ENCODE measurements around the gene MAGI1. TPM values are rescaled to one million over a fixed set of nuclear protein-coding genes. Genes with fewer than 3 reads are reported as not detected.

The MAGI1 gene
- total RNA-seq, 2 donors from 2014 or later = 37.5 to 51.6 TPM

DNA sequence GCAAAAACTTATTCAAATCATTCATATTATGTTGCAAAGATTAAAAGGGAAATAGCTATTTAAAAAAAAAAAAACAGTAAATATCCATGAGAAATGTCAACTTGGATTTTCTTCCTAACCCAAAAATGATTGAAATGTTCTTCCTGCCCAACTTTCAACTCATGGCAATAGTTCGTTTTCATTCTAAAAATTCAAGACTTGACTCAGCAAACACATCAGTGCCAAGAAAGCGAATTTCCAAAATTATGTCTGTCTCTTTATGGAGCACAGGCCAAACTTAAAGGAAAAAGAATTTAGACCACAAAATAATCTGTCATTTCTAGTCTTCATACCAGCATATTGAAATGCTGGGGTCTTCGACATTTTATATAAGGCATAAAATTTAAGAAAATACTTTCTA is 63.7 kb downstream of the MAGI1 start:
- intact Hi-C loops (cut with DNase I) = no loop called here
- H3K36me3 ChIP-seq = no peaks in the 10 kb centered on the region
- DNase-seq (ENCODE audit: low spot score) = no peak
- 93% methylated on average over 3 of the region's 3 CpGs for WGBS
- H3K4me3 ChIP-seq = no peak overlapping the region
- no peak overlapping the region for H3K27ac ChIP-seq
- H3K9me3 ChIP-seq = no peaks in the 10 kb centered on the region
- H3K4me1 ChIP-seq (replicated peaks) = no peaks in the 10 kb centered on the region
- H3K27me3 ChIP-seq (replicated peaks; ENCODE audit: insufficient read depth) = no peaks in the 10 kb centered on the region
- TF ChIP-seq POLR2A (IDR thresholded peaks at IDR 0.05) (no peak), POLR2AphosphoS5 (IDR thresholded peaks at IDR 0.05) (no peak)
- TF ChIP-seq, protein P1, sequence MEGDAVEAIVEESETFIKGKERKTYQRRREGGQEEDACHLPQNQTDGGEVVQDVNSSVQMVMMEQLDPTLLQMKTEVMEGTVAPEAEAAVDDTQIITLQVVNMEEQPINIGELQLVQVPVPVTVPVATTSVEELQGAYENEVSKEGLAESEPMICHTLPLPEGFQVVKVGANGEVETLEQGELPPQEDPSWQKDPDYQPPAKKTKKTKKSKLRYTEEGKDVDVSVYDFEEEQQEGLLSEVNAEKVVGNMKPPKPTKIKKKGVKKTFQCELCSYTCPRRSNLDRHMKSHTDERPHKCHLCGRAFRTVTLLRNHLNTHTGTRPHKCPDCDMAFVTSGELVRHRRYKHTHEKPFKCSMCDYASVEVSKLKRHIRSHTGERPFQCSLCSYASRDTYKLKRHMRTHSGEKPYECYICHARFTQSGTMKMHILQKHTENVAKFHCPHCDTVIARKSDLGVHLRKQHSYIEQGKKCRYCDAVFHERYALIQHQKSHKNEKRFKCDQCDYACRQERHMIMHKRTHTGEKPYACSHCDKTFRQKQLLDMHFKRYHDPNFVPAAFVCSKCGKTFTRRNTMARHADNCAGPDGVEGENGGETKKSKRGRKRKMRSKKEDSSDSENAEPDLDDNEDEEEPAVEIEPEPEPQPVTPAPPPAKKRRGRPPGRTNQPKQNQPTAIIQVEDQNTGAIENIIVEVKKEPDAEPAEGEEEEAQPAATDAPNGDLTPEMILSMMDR (IDR thresholded peaks at IDR 0.05) = no peak

DNA sequence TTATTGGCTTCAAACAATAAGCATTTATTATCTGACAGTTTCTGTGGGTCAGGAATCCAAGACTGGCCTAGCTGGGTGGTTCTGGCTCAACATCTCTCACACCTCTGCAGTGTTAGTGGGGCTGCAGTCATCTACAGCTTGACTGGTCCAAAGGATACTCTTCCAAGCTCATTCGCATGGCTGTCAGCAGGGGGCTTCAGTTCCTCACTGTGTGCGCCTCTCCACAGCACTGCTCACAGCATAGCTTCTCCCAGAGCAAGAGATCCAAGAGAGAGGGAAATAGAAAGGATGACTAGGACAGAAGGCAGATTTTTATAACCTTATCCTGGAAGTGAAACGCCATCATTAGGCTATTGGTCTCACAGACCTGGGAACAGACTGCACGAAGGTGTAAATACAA is 64.2 kb downstream of the MAGI1 start:
- TF ChIP-seq POLR2AphosphoS5 (IDR thresholded peaks at IDR 0.05) = no peak
- TF ChIP-seq POLR2A (IDR thresholded peaks at IDR 0.05) = no peak
- TF ChIP-seq, protein P1 (IDR thresholded peaks at IDR 0.05) = no peak

DNA sequence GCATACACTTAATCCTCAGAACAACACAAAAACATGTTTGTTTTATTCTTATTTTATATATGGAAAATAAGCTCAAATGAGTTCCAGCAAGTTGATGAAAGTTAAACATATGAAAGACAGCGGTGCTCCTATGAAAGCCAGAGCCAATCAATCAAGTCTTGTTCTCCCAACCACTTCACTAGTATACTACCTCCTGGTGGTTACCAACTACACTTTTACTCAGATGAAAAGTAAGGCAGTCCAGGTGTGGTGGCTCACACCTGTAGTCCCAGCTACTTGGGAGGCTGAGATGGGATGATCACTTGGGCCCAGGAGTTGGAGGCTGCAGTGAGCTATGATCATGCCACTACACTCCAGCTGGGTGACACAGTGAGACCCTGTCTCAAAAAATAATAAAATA is 66.0 kb downstream of the MAGI1 start:
- intact Hi-C loops (cut with DNase I) = no loop called here
- Histone ChIP-seq H3K27ac (no peak overlapping the region), H3K36me3 (no peaks in the 10 kb centered on the region), H3K9me3 (no peaks in the 10 kb centered on the region), H3K4me3 (no peak overlapping the region), H3K27me3 (replicated peaks; ENCODE audit: insufficient read depth) (no peaks in the 10 kb centered on the region), H3K4me1 (replicated peaks) (no peaks in the 10 kb centered on the region)
- no peak for DNase-seq (ENCODE audit: low spot score)
- TF ChIP-seq POLR2A (IDR thresholded peaks at IDR 0.05) = no peak
- TF ChIP-seq POLR2AphosphoS5 (IDR thresholded peaks at IDR 0.05) = no peak
- TF ChIP-seq, protein P1 (IDR thresholded peaks at IDR 0.05) = no peak
- WGBS = 91% methylated on average over 1 of the region's 1 CpG

More for the DNA sequence above, 64.2 kb downstream of the MAGI1 start:
- DNase-seq (ENCODE audit: low spot score) = no peak
- Histone ChIP-seq H3K36me3 (no peaks in the 10 kb centered on the region), H3K4me3 (no peak overlapping the region), H3K27ac (no peak overlapping the region), H3K4me1 (replicated peaks) (no peaks in the 10 kb centered on the region), H3K9me3 (no peaks in the 10 kb centered on the region), H3K27me3 (replicated peaks; ENCODE audit: insufficient read depth) (no peaks in the 10 kb centered on the region)
- intact Hi-C loops (cut with DNase I) = no loop called here
- 93% methylated on average over 4 of the region's 4 CpGs for WGBS

DNA sequence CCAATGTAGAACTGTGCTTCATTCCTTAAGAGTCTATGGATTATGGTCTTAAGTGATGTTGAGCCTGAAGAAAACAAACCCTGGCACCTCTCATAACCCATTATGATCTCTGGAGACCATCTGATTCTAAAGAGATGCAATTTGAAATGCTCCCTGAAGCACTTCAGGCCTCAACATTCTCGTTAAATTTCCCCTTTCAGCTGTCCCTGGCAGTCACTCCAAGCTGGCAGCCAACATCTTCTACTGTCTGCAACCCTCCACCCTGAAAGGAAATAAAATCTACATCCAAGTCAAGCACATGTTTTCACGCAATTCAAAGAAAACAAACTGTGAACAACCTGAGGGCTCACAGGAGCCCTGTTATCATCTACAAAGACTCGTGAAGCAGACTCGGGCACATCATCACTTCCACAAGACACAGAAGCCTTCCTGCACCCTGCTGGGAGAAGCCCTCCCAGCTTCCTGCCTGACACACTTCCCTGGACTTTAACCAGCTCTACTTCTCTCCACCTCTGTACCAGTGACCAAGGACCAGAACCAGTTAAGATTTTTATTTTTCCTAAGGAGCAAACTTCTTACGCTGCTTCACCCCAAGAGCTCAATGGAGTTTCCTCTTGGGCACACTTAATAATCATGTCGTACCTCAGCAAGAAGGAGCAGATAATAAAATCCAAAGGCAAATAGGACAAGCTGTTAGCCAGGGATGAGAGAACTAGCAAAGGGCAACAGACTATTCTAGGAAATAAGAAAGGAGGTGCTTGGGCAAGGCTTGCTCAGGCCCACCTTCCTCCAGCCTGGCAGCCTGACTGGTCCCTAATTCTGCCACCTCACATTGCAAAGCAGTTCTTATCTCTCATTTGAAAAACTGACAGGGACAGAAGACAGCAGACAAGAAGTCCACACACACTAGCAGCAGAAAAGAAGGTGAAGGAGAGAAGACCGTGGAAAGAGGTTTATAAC is 67.1 kb downstream of the MAGI1 start:
- Histone ChIP-seq H3K36me3 (no peaks in the 10 kb centered on the region), H3K27me3 (replicated peaks; ENCODE audit: insufficient read depth) (no peaks in the 10 kb centered on the region), H3K4me1 (replicated peaks) (no peaks in the 10 kb centered on the region), H3K27ac (no peak overlapping the region), H3K4me3 (no peak overlapping the region), H3K9me3 (no peaks in the 10 kb centered on the region)
- WGBS = 28% methylated on average over 7 of the region's 7 CpGs
- DNase-seq (ENCODE audit: low spot score) = no peak
- TF ChIP-seq POLR2AphosphoS5 (IDR thresholded peaks at IDR 0.05) = peak; percentile 3
- TF ChIP-seq, protein P1 (IDR thresholded peaks at IDR 0.05) = no peak
- intact Hi-C loops (cut with DNase I) = no loop called here

DNA sequence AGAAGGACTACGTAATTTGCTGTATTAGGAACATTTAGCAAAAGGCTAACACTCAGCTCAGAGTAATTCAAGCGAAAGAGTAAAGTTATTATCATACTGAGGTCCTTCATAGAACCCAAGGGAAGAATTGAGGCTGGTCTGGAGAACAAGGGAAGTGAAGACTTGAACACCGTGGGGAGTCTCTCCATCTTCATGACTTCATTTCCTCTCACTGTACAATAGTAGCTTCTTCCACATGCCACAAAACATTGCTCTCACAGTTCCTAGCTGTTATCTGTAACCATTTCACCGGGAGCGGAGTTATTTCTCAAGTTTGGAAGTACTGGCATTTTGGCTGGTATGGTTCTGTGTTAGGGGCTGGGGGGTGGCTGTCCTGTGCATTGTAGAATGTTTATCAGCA is 69.7 kb downstream of the MAGI1 start:
- no peaks in the 10 kb centered on the region for H3K27me3 ChIP-seq (replicated peaks; ENCODE audit: insufficient read depth)
- 96% methylated on average over 5 of the region's 5 CpGs for WGBS
- TF ChIP-seq POLR2A (IDR thresholded peaks at IDR 0.05) = no peak
- TF ChIP-seq POLR2AphosphoS5 (IDR thresholded peaks at IDR 0.05) = no peak
- TF ChIP-seq, protein P1 (IDR thresholded peaks at IDR 0.05) = no peak
- H3K4me1 ChIP-seq (replicated peaks) = no peaks in the 10 kb centered on the region
- no peak for DNase-seq (ENCODE audit: low spot score)
- no peaks in the 10 kb centered on the region for H3K36me3 ChIP-seq
- no peak overlapping the region for H3K4me3 ChIP-seq
- intact Hi-C loops (cut with DNase I) = no loop called here
- no peaks in the 10 kb centered on the region for H3K9me3 ChIP-seq
- no peak overlapping the region for H3K27ac ChIP-seq

Data from prostate gland (tissue), 2 donors.